Hematopoietic multipotent progenitor cell treated with erythropoietin and hydrocortisone succinate and interleukin-3 and kit ligand, for 17 days (in vitro differentiated cells): Measurements from ENCODE around the gene B3GNT9.
"Not testable (repeated sequence)": the region's sequence is repeated elsewhere in the genome, so short reads cannot be mapped to it uniquely, and the experiment has no call there.

Experiments used
- DNase-seq: peaks from one replicate; pipeline ENCODE4 v3.0.0-alpha.2; 2015; ENCODE audit warnings: low spot score

B3GNT9 gene

DNA sequence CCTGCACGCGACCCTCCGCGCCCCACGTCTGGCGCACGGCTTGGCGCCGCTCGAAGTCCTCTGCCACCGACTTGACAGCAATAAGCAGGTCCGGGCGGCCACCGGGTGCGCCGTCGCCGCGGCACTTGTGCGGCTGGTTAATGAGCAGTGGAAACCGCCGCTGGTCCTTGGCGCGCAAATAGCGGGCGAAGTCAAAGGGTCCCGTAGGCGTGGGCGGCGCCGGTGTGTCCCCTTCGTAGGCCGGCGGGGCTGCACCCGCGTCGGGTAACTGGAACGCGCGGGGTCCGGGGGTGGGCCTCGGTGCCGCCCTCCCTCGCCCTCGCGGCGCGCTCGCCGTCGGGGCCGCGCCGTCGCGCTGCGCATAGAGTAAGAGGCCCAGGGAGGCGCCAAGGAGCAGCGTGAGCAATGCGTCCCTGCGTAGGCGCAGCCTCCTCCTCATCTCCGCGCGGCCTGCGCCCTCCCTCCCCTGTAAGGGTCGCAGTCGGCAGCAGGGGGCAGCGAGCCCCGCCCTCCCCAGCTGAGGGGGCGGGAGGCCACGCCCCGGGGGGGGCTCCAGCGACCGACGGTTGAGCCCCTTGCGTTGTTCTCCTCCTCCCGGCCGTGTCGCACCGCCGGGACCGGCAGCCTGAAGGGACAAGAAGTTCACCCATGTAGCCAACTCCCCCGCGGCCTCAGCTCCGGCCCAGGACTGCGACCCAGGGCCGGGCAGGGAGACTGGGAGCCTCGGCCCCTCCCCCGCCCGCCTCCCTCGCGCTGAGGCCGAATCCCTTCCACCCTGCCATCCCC, 558 bp downstream of the B3GNT9 start:
- no peak for DNase-seq

DNA sequence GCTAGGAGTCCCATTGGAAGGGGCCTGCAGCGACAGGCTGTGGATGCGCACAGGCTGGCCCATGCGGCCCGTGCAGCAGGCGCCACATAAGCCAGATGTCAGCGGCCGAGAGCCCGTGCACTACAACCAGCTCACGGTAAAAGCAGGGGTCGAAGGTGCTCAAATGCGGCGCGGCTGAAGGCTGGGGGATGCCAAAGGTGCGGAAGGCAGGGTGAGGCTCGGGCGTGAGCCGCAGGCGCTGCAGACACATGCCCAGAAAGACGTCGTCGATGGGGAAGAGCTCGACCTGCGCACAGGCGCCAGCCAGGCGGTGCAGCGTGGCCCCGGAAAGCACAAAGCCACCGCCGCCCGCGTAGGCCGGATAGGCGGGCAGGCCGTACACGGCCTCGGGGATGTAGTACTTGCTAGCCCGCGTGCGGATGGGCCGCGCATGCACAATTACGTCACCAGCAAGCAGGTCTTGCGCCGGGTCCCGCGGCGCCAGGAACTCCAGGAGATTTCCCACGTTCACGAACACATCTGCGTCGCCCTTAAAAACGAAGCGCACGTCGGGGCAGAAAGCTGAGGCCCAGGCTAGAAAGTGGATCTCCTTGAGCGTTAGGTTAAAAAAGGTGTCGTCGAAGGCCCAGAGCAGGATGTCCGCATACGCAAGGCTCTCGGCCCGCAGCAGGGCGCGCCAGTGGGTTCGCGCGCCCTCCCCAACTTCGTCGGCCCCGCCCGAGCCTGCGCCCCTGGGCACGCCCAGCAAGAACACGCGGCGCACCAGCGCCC, 1.3 kb downstream of the B3GNT9 start:
- no peak for DNase-seq

DNA sequence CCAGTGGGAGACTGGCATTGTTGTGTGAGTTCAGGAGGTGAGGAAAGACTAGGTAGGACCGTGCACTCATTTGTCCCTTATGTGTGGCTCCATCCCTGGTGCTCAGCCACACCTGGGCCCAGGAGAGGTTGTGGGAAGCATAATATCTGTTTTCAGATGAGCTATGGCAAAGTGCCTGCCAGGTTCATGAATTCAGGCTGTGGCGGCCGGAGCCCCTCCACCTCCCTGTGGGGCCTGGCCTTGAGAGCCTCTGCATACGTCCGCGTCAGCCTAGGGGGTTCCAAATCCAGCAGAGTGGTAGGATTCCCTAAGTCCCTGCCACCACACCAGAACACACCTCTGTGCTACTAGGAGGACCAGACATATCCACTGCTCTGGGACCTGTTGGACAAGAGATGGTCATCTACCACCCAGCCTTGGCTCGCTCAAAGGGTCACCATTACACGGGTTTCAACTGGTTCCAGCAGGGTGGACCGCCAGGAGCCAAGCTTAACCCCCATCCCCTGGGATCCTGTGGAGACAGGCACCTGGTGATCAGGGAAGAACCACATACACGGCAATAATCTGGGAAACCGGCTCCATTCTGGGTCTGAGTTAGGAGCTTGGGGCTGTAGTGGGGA, 2.0 kb downstream of the B3GNT9 start:
- DNase-seq = no peak

DNA sequence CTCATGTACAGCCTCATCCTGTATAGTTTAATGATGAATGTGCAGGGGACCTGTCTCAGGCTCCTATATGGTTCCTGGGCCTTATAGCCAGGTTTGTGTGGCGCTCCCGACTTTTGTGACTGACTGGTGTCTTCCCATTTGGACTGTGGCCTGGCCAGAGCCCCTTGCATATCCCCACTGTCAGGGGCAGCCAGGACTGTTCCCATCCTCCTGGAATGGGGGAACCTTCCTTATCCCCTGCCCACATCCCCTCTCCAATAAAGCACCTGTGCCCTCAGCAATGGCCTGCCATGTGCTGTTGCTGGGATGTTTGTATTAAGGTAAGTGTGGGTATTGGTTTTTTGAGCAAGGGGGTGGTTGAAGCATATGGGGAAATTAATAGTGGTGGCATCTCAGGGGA, 2.6 kb downstream of the B3GNT9 start:
- no peak for DNase-seq

DNA sequence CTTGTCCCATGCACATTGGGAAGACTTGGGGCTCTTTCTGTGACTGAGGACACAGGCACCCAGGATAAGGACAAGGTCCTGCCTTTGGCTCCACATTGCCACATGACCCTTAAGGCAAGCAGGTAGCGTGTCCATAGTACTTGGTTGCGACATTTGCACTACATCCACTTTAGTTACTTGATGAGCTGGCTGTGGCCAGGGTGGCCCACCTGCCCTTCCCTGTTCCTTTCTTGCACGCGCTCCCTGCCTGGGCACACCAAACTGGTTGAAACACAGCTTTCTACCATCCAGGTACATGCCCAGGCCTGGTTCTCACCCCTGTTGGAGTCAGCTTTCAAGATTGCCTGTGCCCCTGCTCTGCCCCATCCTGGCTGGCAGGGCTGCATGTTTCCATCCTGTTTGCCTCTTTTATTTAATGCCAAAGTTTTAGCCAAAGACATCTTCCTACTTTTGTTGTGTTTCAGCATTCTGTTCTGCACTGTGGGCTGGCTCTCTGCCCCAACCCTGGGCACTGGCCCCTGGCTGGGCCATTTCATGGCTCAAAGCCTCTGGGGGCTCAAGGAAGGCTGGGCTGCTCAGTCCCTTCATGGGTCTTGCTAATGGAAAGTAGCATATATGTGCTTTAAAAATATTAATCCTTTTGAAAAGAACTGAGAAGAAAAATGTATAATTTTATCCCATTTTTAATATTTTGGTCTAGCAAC, 3.2 kb downstream of the B3GNT9 start:
- DNase-seq = no peak

DNA sequence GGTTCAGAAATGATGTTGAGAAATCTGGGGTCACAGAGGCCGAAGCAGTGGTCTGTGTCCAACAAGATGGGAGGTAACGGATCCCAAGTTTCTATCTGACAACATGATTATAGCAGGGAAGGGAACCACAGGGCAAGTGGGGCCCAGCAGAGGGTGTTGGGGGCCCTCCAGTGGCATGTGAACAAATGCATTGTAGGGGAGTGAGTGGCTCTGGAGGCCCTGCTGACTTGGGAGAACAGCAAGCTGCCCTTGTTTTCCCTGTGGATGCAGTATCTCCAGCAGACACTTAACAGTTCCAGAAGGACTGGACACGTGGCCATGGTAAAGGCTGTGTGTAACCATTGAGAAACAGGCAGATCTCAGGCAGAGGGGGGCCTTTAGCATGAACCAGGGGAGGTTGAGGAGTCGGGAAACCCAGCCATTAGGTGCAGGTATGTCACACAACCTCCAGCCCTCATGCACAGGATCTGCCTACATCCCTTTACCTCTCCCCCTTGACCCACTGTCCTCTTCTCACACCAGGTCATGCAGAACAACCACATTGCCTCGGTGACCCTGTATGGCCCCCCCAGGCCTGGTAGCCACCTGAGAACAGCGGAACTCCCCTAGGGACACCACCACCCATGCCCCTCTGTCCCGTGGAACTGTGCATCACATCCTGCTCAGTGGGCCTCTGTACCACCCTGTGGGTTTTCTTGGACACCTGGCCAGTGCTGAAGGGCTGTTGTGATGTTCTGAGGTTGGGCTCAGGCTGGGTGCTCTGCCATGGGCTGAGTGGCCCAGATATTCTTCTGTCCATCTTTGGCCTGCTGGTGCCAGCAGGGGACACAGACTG, 4.1 kb downstream of the B3GNT9 start:
- no peak for DNase-seq

DNA sequence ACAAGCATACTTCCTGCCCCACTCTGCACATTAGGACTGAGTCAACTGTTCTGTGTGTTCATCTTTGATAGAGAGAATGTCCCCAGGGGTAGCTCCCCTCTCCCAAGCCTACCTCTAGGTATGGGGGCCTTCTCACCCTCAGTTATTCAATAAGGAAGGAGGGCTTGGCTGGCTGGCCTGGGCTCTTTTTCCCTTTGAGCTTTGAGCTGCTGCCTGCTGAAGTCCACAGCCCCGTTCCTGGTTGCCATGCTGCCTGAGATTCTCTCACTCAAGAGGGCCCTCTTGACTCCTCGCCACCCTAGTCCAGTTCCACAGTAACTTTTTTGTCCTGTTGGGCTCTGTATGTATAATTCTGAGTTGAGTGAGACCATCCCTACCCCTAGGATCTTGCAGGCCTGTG, 5.1 kb downstream of the B3GNT9 start:
- no peak for DNase-seq

DNA sequence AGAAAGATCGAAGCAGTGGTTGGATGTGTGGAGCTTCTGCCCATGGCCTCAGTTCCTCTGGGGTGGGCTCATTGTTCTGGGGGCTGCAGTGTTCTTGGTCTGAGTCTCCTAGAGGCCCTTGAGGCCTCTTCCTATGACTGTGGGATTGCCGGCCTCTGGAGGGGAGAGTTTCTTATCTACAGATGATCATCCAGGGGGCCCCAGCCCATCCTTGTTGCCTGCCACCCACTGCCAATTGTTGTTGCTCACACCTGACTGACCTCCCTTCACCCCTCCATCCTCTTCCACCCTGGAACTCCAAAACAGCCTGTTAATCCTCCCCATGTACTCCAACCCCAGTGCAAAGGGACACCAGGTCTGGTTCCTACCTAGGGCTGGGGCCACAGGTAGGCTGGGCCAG, 5.9 kb downstream of the B3GNT9 start:
- DNase-seq = no peak

DNA sequence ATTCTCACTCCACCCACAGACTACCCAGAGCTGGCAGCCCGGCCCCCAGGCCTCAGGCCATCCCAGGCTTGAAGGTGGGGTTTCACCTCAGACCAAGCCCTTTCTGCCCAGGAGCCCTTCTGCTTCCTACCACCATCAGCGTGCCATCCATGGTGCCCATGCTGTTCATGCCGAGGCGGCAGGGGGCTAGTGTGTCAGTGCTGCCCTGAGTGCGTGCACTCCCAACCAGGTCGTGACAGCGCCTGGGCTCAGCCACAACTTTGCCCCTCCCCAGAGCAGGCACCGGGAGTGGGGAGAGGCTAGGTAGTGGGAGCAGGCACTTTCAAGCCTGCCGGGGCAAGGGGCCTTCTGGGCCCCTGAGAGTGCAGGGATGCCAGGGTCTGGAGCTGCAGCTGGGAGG, 8.5 kb downstream of the B3GNT9 start:
- no peak for DNase-seq

DNA sequence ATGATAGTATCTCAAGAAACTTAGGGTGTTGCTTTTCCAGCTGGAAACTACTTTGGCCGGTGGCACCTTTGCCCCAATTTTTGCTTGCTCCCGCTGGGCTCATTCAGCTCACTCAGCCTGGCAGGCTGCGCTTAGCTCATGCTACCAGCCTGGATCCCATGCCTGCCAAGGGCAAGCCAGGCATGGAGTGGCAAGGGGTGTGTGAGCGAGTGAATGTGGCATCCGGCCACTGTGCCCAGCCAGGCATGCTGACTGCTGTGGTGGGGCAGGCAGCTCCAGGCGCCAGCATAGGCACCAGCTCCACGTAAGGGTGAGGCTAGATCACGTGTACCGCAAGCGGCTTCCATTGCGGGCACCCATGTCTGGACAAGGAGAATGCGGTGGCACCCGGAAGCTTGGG, 9.4 kb downstream of the B3GNT9 start:
- DNase-seq = no peak

DNA sequence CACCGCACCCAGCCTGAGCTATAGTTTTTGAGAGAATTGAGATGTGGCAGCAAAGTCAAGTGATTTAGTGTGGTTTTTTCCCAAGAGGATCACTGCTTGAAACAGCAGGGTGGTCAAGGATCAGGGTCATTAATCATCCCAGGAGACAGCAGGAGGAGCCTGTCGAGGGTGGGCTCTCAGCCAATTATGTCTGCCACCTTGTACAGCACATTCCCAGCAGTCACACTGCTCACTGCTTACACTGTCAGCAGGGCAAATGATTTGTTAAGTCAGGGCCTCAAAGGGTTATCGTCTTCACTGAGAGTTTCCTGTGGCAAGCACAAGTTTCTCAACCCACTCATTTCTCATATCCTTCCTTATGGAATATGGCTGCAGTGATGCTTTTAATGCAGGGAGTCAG, 13.2 kb downstream of the B3GNT9 start:
- DNase-seq = no peak

DNA sequence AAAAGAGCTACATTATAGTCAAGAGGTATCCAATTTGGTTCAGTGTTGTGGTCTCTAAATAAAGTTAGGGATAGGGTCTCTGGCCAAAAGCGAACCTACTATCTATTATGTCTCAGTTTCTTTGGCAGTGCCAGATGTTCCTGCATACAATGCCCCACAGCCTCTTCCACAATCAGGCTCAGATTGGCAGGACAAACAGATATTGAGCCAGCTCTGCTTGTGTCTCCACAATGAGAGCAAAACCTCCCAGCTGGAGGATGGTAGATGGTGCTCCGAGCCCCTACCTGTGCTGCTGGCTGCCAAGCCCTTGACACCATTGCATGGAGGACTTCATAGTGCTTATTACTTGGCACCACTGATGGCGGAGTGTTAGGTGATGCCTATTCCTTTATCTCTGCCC, 21.4 kb downstream of the B3GNT9 start:
- no peak for DNase-seq

DNA sequence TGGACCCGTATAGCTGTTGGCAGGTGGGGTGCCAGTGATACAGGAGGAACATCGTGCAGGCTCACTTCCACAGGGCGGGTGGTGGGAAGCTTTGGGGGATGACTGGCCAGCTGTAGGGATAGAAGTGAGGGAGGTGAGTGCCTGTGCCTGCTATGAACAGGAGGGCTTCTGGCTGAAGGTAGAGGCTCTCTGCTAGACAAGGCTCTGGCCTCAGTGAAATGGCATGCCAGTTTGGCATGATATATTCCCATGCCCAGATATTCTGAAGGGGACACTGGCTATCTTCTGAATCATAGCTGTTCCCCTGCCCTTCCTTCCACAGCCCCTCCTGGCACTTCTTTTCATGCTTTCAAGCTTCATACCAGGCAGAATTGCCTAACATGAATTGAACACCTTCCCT, 21.9 kb downstream of the B3GNT9 start:
- DNase-seq = no peak

DNA sequence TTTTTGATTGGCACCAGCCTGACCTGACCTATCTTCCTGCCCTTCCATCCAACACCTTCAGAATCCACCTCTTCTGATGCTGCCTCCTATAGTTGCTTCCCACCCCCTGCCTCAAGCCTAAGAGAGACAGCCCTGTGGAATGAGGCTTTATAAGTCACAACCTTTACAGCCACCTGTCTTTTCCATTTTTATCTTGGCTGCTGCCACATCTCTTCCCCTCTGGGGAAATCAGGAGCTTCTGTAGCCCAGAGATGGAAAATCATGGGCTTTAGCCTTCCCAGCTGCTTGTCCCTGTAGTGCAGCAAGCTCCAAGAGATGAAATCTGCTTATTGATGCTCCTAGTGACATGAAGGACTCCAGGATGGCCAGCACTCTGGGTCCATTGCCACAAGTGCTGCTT, 22.4 kb downstream of the B3GNT9 start:
- DNase-seq = no peak

DNA sequence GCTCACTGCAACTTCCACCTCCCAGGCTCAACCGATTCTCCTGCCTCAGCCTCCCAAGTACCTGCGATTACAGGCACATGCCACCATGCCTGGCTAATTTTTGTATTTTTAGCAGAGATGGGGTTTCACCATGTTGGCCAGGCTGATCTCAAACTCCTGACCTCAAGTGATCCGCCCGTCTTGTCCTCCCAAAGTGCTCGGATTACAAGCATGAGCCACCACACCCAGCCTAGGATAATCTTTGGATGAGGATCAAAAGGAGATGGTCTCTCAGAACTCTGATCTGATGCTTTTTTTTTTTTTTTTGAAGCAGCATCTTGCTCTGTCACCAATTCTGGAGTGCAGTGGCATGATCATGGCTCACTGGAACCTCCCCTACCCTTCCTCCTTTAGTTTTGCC, 28.0 kb downstream of the B3GNT9 start:
- DNase-seq = not testable (repeated sequence)

DNA sequence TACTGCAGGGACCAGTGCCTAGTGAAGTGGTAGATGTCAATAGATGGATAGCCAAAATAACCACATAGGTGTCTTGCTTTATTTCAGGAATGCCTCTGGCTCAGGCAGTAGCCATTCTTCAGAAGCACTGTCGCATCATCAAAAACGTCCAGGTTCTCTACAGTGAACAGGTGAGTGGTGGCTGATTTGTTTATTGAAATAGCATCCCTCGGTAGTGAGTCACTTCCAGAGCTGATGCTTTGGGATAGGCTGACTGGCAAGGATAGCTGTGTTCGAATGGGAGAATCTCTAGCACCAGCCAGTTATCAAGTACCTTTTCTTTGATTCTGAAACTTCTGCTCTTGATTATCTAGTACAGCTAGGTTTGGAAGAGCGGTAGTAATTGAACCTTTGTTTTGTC, 30.8 kb downstream of the B3GNT9 start:
- no peak for DNase-seq

DNA sequence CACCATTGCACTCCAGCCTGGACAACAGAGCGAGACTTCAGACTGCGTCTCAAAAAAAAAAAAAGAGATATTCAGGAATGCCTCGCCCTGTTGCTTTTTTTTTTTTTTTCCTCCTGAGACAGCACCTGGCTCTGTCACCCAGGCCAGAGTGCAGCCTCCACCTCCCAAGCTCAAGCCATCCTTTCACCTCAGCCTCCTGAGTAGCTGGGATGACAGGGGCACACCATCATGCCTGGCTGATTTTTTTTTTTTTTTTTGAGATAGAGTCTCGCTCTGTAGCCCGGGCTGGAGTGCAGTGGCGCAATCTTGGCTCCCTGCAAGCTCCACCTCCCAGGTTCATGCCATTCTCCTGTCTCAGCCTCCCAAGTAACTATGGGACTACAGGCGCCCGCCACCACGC, 33.1 kb downstream of the B3GNT9 start:
- no peak for DNase-seq

DNA sequence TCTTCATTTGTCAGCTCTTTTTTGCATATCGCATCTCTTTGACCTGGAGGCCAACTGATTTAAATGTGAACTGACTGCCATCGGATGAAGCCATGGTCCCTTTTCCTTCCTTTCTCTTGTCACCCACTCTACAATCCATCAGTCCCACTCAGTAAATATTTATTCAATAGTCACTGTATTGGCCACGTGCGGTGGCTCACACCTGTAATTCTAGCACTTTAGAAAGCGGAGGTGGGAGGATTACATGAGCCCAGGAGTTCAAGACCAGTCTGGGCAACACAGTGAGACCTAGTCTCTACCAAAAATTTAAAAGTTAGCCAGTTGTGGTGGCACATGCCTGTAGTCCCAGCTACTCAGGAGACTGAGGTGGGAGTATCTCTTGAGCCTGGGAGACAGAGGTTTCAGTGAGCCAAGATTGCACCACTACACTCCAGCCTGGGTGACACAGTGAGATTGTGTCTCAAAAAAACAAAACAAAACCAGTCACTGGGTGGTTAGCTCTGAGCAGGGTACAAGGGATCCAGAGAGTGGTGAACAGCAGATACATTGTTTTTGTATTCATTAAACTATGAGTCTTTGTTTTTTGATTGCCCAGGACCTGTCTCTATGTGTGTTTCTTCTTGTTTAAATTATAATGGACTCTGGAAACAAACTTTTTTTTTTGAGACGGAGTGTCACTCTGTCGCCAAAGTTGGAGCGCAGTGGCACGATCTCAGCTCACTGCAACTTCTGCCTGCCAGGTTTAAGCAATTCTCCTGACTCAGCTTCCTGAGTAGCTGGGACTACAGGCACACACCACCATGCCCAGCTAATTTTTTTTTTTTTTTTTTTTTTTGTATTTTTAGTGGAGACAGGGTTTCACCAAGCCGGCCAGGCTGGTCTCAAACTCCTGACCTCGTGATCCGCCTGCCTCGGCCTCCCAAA, 34.1 kb downstream of the B3GNT9 start:
- no peak for DNase-seq

DNA sequence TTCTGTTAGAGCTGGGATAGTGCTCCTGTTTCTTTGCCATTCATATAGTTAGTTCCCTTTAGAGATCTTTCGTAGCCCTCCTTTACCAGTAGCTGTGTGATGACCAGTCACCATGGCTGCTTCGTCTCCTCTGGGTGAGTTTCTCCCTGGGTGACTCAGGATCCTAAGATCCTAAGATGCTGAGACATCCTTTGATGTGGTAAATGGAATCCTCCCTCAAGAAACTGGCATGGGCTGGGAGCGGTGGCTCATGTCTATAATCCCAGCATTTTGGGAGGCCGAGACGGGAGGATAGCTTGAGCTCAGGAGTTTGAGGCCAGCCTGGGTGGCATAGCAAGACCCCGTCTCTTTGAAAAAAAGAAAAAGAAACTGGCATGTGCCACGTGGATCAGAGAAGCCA, 35.2 kb downstream of the B3GNT9 start:
- DNase-seq = no peak

DNA sequence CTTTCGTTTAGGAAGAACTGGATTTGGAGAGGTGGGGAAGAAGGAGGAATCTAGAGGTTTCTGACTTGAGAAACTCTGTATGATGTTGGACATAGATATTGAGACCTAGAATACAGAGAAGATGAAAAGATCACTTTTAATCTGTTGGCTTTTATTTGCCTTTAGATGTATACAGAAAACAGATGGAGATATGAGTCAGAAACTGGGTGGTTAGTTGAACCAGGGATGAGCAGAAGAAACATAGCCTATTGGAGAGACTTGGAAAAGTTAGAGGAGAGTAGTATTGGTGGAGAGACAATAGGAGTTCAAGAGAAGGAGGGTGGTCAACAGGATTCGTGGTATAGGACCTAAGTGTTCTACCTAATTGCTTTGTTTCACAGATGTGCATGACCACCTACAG, 36.0 kb downstream of the B3GNT9 start:
- no peak for DNase-seq
